Right renal pelvis (tissue), 4 donors: Measurements from ENCODE around the gene FAM193A. TPM values are rescaled to one million over a fixed set of nuclear protein-coding genes. Genes with fewer than 3 reads are reported as not detected.
"Not testable (repeated sequence)": the region's sequence is repeated elsewhere in the genome, so short reads cannot be mapped to it uniquely, and the experiment has no call there.

ENCODE experiments used
- DNase-seq, 4 donors: peaks; one replicate each; pipeline ENCODE4 v3.0.0-alpha.2; 2013; ENCODE audit warnings: low read depth in 4 of 4, low spot score in 3 of 4, missing footprints in 1 of 4
- polyA plus RNA-seq, 4 donors: library from polyadenylated mRNA; unstranded; fragments of 120-200 nt; gene quantifications; one replicate each; pipeline ENCODE4 v1.2.1, GENCODE V29; 2013; ENCODE audit not compliant: insufficient read length in 4 of 4

FAM193A gene
- polyA plus RNA-seq, 4 donors, result 24.0 to 28.8 (median 26.8) TPM

DNA sequence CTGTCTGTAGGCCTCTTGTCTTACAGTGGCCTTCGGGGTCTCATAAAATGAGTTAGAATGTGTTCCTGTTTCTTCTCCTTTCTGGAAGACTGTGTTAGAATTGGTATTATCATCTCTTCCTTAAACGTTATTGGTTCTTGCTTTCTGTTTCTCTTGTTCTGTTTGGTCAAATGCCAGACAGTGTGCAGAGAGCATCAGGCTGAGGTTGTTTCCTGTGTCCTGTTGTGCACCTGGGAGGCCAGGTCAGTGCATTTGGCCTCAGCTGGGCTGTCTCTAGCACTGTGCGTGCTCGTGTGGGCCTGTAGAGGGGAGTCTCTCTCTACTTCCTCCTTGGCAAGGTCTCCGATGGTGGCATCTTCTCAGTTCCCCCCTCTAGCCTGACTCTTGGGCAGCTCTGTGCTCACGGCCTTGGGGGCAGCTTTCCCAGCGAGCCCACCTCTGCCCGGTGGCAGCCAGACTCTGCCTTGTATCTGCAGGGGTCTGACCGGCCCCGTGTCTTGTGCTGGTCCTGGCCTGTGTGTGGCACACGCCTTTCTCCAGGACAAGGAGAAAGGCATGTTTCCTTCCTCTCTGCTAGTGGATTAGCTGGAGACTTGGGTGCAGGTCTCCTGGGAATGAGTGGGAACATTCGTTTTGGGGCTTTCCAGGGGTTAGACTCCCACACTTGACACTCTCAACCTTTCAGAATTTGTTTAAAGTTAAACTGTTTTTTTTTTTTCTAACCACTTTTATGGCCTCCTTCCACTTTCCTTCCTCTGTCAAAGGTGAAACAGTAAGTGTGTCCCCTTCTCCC lies 62.3 kb downstream of the FAM193A start:
- DNase-seq, result no peak

DNA sequence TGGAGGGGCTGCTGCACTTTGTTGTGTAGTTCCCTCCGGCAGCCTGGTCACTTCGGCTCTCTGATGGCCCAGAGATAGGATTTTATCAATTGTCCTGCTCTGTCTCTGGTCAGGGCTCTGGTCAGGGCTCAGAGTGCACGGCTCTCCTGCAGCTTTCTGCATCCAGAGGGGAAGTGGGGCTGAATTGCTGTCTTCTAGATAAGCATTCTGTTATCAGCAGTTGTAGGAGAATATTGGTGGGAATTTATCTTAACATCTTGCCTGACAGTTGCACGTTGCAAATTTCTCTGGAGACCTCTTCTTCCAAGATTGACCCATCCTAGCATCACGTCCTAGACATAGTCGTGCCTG lies 62.8 kb downstream of the FAM193A start:
- DNase-seq, result no peak

DNA sequence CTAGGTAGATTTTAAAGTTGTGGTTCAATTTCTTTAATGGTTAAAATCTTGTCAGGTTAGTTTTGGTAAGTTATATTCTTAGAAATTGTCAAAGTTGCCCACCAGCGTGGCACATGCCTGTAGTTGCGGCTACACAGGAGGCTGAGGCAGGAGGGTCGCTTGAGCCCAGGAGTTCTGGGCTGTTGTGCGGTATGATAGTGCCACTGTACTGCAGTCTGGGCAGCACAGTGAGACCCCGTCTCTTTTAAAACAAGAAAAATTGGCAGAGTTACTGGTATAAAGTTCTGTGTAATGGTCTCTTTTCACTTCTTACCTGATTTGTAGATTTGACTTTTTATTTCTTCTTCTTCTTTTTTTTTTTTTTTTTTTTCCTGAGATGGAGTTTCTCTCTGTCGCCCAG lies 64.4 kb downstream of the FAM193A start:
- DNase-seq, result no peak

DNA sequence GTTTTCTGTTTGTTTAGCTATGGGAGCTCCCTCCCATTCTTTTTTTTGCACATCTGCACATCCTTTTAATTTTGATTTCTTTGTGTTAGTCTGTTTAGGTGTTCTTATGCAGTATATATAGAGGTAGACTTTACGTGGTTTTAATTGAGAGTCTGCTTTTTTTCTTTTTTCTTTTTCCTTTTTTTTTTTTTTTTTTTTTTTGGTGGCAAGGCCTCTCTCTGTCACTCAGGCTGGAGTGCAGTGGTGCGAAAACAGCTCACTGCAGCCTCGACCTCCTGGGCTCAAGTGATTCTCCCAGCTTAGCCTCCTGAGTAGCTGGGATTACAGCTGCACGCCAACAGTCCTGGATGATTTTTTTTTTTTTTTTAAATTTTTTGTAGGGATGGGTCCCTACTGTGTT lies 68.2 kb downstream of the FAM193A start:
- no peak for DNase-seq

DNA sequence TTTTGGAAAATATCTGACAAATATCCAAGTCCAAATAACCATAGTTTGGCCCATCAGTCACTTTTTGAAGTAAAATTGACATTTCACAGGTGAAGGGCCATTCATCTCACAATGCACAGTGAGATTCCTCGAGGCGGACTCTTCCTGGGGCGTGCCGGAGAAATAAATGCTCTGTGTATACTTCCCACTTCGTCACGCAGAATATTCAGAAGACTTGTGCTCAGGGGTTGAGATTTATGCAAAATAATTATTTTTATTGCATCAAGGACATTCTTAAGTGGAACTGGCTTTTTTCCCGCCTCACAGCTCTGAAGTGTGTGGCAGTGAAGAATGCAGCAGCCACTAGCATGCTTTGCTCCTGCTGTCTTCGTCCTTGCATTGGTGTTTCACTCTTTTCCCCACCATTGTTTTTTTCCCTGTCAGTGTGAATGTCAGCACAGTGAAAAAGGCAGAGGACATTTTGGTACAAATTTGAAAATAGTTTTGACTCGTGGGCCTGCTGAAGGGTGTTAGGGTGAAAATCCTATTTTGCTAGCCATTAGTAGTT lies 70.6 kb downstream of the FAM193A start:
- no peak for DNase-seq

DNA sequence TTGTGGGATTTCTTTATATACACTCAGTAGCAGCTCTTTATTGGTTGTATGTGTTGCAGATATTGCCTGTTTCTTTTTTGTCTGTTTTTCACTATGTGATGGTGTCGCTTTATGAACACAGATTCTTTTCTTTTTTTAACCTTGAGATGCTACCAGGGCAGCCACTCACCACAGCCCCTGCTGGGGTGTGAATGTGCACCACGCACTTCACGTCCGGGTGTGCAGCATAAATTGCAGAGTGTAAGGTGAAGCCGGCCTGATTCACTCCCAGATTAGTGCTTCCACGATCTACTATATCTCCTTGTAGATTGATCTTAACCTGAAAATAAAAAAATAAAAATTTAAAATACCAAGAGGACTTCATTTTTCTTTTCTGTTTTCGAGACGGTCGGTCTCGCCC lies 71.4 kb downstream of the FAM193A start:
- DNase-seq, result no peak

DNA sequence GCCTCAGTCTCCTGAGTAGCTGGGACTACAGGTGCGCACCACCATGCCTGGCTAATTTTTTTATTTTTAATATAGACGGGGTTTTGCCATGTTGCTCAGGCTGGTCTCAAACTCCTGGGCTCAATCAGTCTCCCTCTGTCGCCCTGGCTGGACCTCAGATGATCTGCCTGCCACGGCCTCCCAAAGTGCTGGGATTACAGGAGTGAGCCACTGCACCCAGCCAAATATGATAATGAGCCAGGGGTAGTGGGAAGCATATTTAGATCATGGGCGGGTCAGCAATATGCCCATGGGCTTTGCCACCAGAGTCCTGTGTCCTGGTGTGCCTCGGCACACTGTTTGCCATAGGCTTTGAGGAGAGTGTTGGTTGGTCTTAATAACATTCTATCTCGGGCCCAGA lies 71.8 kb downstream of the FAM193A start:
- no peak for DNase-seq

DNA sequence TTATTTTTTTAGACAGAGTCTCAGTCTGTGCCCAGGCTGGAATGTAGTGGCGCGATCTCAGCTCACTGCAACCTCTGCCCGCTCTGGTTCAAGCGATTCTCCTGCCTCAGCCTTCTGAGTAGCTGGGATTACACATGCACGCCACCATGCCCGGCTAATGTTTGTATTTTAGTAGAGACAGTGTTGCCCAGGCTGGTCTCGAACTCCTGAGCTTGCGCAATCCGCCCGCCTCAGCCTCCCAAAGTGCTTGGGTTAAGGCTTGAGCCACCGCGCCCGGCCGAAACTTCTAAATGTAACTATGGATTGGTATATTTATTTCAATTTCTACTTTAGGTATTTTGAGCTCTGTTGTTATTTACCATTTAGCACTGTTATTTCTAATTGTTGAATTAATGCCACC lies 79.4 kb downstream of the FAM193A start:
- no peak for DNase-seq

DNA sequence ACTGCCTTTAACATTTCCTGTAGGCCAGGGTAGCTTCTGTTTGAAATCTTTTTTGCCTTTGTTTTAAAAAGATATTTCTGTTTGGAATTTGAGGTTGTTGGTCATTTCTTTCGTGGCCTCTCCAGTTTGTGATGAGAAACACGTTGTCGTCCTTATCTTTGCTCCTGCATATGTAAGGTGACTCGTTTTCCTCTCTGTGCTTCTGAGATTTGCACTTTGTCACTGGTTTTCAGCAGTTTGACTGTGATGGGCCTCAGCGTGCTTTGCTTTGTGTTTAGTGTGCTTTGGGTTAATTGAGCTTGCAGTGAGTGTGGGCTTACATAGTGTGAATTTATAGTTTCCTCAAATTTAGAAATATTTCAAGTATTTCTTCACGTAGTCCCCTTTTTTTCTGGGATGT lies 81.5 kb downstream of the FAM193A start:
- DNase-seq, result no peak

DNA sequence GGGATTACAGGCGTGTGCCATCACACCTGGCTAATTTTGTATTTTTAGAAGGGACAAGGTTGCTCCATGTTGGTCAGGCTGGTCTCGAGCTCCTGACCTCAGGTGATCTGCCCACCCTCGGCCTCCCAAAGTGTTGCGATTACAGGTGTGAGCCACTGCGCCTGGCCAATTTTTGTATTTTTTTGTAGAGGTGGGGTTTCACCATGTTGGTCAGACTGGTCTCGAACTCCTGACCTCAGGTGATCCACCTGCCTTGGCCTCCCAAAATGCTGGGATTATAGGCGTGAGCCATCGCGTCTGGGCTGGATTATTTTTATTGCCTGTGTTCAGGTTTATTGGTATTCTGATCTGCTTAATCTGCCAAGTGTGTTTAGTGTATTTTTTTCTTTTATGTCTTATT lies 82.3 kb downstream of the FAM193A start:
- DNase-seq, result not testable (repeated sequence)

DNA sequence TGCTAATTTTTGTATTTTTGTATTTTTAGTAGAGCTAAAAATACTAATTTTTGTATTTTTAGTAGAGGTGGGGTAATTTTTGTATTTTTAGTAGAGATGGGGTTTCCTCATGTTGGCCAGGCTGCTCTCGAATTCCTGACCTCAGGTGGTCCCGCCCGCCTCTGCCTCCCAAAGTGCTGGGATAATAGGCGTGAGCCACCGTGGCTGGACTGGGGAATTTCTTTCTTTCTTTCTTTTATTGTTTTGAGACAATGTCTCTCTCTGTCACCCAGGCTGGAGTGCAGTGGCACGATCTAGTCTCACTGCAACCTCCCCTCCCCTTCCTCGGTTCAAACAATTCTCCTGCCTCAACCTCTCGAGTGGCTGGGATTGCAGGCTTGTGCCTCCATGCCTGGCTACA lies 83.0 kb downstream of the FAM193A start:
- DNase-seq, result no peak

DNA sequence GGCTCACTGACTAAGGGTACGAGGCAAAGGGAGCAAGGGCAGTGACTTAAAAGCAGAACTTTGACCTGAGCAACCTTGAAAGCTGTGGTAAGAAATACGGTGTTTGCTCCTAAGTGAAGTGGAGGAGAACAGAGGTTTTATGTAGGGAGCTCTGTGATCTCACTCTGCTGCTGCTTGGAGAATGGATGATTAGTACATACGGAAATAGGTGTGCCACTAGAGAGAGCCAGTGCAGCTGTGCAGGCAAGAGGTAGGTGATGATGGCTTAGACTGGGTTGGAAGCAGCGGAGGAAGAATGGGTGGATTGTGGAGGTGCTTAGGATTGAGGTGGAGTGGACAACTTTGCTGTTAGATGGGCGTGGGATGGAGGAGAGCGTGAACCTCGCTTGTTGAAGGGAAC lies 85.0 kb downstream of the FAM193A start:
- no peak for DNase-seq

DNA sequence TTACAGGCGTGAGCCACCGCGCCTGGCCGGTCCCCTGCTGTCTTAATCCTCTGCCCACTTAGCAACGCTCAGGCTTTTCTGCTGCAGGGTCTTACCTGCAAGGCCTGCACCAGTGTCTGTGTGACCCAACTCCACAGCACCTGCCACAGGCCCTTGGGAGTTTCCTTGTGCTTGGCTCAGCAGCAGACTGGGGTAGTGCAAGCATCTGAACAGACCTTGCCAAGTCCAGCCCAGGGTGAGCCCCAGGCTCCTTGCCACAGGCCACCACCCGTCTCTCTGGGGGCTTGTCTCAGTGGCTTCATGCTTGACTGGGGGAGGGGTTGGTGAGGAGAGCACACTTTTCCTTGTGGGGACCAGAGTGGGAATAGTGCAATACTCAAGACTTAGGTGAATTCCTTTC lies 87.0 kb downstream of the FAM193A start:
- no peak for DNase-seq

DNA sequence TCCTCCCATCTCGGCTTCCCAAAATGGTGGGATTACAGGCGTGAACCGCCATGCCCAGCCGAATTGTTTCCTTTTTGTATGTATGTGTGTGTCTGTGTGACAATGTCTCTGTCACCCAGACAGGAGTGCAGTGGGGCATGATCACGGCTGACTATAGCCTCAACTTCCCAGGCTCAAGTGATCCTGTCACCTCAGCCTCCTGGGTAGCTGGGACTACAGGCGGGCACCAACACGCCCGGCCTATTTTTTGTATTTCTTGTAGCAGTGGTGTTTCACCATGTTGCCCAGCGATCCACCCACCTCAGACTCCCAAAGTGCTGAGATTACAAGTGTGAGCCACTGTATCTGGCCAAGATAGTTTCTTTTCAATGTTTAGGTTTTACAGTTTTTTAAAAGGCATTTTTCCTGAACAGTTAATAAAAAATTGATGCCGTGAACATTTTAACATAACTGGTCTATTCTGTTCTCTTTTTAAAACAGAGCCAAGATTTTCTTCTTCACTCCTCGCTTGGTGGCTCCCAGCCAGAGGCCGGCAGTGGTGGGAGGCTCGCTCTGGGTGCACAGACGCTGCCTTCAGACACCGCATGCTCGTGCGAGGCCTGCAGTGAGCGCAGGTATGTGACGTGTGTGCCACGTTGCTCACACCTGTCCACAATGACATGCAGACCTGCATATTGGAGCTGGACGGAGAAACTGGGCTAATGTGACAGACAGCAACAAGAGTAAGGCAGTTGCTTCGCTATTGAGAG lies 88.5 kb downstream of the FAM193A start:
- no peak for DNase-seq

DNA sequence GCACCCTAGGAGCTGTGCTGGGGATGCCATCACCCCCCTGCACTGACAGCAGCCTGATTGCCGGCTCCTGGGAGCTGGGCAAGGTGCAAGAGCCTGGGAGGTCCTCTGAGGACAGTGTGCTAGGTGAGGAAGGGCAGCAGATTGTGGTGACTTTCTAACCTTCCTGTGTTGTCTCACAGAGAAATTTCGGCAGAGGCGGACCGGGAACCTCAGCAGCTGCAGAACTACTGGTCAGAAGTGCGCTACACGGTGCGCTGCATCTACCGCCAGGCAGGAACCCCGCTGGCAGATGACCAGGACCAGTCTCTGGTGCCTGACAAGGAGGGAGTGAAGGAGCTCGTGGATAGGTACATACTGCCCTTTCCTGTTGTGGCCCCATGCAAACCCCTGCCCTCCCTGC lies 89.8 kb downstream of the FAM193A start:
- DNase-seq, result no peak

DNA sequence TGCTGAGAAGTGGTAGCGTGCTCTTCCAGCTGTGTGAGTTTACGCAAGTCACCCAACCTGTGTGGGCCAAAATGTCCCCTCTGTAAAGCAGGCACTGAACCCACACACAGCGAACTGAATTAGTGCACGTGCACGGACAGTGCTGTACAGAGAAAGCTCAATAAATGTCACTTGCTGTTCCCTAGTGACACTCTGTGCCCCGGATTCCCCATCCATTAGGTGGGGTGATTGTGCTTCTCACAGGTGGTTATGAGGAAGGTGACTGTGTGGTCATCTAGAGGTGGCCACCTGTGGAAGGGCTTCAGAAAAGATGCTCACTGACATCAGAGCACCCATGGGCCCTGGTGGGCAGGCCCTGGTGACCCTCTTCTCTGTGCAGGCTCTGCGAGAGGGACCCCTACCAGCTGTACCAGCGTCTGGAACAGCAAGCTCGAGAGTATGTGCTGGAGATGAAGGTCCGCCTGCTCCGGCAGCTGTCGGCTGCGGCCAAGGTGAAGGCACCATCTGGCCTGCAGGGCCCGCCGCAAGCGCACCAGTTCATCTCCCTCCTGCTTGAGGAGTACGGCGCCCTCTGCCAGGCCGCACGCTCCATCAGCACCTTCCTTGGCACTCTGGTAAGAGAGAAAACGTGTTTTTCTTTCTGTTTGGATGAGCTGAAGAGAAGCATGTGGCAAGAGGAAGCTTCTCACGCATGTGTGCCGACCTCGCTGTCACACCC lies 94.3 kb downstream of the FAM193A start:
- DNase-seq, result no peak

DNA sequence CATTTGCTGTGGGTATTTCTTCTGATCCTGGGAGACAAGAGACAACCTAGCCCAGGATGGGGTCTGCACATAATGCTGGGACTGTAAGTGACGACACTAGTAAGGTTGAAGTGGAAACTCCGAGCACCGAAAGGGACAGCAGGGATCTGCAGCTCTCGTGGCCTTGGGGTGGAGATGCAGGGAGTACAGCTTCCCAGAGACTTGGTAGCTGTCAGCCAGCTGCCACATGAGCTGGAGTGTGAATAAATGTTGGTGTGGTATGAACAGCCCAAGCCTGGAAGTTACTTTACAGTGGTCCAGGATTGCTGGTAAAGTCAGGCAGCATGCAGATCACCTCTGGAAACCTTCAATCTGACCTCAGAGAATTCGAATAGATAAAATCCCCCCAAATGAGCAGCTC lies 97.6 kb downstream of the FAM193A start:
- no peak for DNase-seq

DNA sequence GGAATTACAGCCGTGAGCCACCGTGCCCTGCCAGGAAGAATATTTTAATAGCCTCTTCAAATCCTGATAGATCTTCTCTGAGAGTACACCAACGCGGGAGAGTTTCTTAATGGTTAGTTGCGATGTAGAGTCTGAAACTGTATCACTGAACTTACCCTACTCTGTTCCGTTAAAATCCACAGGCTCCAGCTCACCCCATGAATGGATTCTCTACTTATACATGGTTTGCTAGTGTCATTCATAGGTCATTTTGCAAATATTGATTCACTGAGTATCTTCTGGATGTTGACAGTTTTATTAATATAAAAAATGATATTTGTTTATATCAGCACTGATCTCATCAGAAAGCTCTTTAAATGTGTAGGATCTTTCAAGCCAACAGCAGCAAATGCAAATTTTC lies 99.9 kb downstream of the FAM193A start:
- DNase-seq, result no peak

DNA sequence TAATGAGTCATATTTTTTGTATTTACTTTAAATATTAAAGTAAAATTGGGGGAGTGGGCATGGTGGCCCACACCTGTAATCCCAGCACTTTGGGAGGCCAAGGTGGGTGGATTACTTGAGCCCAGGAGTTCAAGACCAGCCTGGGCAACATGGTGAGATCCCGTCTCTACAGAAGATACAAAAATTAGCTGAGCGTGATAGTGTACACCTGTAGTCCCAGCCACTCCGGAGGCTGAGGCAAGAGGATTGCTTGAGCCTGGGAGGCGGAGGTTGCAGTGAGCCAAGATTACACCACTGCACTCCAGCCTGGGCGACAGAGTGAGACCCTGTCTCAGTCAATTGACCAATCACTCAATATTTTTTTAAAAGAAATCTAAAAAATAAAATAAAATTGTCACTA lies 100.5 kb downstream of the FAM193A start:
- not testable (repeated sequence) for DNase-seq

DNA sequence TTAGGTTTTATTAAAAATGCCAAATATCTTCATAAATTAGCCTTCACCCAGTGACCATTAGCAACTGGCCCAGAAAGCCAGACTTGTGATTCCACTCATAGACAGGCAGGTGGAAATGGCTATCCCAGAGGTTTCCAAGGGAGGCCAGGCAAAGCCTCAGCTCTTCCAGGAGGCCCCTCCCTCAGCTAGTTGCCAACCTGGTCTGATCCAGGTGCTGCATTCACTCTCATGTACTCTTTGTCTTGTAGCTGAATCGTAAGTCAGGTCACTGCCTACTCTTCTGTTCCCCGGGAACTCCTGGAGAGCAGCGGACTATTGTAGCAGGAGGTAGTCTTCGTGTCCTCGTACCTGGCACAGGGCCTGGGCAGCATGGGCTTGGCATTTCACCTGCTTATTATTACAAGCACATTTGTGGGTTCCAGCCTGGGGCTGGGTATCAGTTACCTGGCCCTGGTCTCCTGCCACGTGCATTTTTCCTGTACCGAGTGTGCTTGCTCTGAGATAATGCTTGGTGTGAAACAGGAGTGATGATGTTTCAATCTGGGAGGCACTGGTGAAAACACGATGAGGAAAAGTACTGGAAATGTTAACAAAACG lies 101.6 kb downstream of the FAM193A start:
- no peak for DNase-seq

DNA sequence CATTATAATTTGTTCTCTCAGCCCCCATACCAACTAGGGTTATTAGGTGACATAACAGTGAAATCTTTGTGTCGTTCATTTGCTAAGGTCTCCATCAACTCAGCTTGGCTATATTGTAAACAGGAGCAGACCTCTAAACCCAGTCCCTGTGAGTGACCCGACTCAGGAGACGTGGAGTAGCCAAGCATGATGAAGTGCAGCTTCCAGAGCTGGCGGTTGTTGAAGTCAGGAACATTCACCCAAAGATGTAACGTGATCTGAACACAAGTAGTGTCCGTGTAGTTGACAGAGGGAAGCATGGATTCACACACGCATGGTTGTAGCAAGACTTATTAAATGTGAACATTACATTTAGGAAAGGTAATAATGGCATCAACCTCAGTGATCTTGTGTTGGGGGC lies 102.3 kb downstream of the FAM193A start:
- no peak for DNase-seq
